Caki2 (cell line): ENCODE data around the gene ARHGAP33. TPM values are rescaled to one million over a fixed set of nuclear protein-coding genes. Genes with fewer than 3 reads are reported as not detected.

Source experiments
- DNase-seq: peaks from one replicate; pipeline ENCODE4 v3.0.0-alpha.2; 2015; ENCODE audit warnings: low read depth
- in situ Hi-C: cut with HindIII; loops from 2 replicates; pipeline ENCODE4 v1.10.0; 2016; ENCODE audit warnings: low sequenced_read_pairs, low pct_unique_long_range_greater_than_20kb, mixed read lengths
- total RNA-seq: library from RNA; depleted of rRNA; stranded (reverse); fragments of >200 nt; shearing (Covaris generic); gene quantifications from 2 replicates; pipeline ENCODE4 v1.2.3, GENCODE V29; 2014; ENCODE audit warnings: low replicate concordance

ARHGAP33 gene
- total RNA-seq, 1 experiment from 2014 or later: 3.5 TPM

DNA sequence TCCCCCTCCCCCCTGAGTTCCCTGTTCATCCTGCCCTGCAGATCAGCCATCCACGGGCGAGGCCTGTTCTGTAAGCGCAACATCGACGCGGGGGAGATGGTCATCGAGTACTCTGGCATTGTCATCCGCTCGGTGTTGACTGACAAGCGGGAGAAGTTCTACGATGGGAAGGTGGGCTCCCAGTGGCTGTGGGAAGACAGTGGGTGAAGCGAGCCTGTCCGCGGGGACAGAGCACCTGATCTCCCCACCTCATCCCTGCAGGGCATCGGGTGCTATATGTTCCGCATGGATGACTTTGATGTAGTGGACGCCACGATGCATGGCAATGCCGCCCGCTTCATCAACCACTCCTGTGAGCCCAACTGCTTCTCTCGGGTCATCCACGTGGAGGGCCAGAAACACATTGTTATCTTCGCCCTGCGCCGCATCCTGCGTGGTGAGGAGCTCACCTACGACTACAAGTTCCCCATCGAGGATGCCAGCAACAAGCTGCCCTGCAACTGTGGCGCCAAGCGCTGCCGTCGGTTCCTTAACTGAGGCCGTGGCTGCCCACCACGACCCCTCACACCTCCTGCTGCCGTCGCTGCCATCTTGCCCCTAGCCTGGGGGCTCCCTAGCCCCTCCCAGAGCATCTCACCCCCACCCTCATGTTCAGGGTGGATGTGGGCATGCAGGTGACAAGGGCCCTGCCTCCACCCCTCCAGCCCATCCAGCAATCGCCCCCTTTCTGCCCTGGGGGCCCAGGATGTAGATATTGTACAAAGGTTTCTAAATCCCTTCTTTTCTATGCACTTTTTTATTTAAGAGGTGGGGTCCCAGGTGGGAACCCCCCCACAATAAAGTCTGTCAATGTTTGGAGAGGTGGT lies 37.1 kb upstream of the ARHGAP33 start:
- no peak for DNase-seq
- in situ Hi-C loops: no loop called here

DNA sequence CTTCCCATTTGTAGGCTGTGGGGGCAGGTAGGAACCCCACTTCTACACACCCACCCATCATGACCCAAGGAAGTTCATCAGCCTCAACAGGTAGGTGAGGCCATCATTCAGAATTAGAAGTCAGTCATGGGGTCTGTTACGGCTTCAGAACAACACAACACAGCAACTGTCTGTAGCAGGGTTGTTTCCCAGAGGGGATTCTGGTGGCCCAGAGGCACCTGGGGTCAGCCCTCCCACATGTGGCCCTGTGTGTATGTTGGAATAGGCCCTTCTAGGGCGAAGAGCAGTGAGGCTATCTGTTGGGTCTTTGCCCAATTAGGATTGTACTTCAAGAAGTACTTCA lies 36.5 kb upstream of the ARHGAP33 start:
- in situ Hi-C loops: no loop called here
- DNase-seq: no peak

- no peak for DNase-seq
- in situ Hi-C loops: no loop called here
Measured at GRCh38 chr19:35739275-35740107, 35.9 kb upstream of the ARHGAP33 start.

DNA sequence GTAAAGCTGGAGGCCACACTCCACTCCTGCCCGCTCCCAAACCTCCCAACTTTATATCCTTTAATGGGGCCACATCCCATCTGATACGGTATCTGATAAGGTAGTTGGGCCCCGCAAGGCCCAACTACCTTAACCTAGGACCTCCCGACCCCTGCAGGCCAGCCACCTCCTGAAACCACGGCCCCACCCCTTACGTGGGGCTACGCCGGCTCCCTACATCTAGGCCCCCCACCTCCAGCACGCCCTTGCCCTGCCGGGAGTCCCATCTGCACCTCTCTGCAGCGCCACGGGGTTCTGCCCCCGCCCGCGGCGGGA lies 35.3 kb upstream of the ARHGAP33 start:
- in situ Hi-C loops: no loop called here
- no peak for DNase-seq

GRCh38 chr19:35740423-35741202 lies 34.8 kb upstream of the ARHGAP33 start:
- peak; percentile 98 for DNase-seq
- in situ Hi-C loops: no loop called here

- no peak for DNase-seq
- in situ Hi-C loops: no loop called here
Measured at GRCh38 chr19:35741203-35741515, 34.2 kb upstream of the ARHGAP33 start.

- in situ Hi-C loops: no loop called here
- DNase-seq: no peak
Measured at GRCh38 chr19:35742121-35742724, 33.1 kb upstream of the ARHGAP33 start, which contains the start of gene IGFLR1. IGFLR1 (minus strand) TSS chr19:35742452; CDS start chr19:35741180, 1,272 bp downstream.

DNA sequence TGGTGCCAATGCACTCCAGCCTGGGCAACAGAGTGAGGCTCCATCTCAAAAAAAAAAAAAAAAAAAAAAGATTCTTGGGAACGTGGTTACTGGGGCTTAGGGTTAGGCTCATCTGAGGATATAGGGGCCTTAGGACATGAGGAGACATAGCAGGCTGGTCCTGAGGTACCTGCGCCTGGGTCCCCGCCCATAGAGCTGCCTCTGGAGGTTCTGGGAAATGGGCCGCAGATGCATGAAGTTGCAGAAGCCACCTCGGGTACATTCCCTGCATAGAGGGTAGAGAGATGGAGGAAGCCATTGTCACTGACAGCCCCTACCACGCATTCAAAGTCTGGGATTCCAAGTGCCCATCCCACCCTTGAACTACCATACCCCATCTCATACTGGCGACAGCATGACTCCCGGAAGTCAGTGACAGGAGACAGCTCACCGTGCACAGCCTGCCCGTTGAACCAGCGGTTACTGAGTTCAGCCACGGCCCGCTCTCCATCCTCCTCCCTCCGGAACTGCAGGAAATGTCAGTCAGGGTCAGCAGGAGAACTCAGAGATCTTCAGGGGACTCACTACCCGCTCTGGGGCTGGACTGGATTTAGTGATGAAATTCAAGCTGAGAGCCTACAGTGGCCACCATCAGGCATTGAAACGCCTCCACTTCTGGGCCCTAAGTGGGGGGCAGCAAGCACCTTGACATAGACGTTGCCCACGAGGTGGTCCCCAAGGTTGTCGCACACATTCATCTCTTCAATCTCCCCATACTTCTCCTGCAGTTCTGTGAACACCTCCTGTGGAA lies 31.5 kb upstream of the ARHGAP33 start:
- in situ Hi-C loops: no loop called here
- DNase-seq: no peak

DNA sequence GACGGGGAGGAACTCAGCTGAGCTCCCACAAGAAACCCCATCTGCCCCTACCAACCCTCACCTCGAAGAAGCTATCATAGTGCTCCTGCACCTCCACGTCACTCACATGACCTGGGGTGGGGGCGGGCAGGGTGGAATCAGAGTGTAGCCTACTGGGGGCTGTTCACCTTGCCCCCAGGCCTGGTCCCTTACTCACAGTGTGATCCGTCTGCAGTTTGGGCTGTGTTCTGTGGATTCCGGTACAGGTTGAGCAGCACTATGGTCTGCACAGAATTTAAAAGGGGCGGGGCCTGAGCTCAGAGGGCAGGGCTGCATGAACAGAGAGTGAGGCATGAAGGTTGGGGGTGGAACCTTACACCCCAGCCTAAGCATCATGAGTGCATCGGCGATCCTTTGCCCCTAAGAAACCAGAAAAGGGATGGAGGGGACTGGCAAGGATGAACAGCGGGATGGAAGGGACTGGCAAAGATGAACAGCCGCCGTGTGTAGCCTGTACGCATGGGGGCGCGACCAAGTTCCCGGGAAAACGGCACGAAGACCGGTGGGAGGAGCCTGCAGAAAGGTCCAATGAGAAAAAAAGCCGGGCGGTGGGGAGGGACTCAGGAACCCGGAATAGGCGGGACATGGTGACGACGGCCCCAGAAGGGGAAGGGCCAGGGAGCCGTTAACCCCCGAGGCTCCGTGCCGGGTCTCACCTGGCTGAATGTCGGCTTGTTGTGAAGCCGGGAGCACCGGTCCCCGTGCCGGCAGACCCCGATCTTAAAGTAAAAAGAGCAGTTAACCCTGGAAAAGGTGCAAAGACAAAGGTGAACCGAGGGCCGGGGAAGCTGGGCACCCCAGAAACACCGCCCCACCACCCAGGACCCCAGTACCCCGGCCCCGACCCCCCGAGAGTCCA lies 30.7 kb upstream of the ARHGAP33 start:
- in situ Hi-C loops: no loop called here
- peak; percentile 97 for DNase-seq

DNA sequence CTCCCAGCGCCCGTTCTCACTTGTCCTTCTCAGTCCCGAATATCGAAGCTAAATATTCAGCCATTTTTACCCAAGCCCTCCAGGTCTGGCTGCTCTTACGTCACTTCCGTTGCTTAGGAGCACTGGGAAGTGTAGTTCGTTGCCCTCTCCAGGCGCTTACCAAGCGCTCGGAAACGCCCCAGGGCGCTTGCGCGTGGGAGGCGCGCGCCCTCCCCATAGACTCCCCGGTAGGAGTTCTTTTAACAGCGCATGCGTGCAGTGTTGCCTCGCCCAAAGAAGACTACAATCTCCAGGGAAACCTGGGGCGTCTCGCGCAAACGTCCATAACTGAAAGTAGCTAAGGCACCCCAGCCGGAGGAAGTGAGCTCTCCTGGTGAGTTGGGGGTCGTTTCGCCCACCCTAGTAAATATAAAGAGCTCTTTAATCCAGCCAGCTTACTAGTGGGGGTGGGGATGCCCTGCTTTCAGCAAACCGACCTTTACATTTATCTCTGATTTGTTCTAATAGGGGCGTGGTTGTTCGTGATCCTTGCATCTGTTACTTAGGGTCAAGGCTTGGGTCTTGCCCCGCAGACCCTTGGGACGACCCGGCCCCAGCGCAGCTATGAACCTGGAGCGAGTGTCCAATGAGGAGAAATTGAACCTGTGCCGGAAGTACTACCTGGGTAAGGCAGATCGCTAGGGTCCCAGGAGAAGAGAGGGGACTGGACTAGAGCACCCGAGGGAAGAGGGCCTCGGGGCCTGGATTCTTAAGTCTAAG lies 29.9 kb upstream of the ARHGAP33 start, which contains the start of the genes PSENEN and U2AF1L4:
Gene PSENEN, plus strand, starts transcription at position 324 of the 759 bp plus-strand sequence. Its CDS starts 280 bp downstream, at position 604.
Gene U2AF1L4, minus strand, starts transcription at position 91 of the 759 bp plus-strand sequence. Its CDS starts 27 bp downstream, at position 64.
- in situ Hi-C loops: no loop called here
- peak; percentile 99 for DNase-seq

DNA sequence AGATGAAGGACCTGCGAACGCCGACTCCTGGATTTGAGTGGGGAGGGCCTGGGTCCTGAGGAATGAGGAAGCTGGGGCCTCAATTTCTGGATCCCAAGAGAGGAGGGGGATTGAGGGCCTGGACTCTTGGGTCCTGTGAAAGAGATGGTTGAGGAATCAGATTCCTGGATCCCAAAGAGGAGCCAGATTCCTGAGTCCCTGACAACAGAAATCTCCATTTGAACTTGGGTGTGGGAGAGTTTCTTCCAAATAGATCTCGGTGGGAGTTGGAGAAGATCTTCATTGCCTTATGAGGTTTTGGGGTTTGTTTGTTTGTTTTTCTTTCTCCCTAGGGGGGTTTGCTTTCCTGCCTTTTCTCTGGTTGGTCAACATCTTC lies 29.3 kb upstream of the ARHGAP33 start:
- DNase-seq: no peak
- in situ Hi-C loops: no loop called here

GRCh38 chr19:35746531-35746930 lies 28.8 kb upstream of the ARHGAP33 start:
- DNase-seq: no peak
- in situ Hi-C loops: no loop called here

DNA sequence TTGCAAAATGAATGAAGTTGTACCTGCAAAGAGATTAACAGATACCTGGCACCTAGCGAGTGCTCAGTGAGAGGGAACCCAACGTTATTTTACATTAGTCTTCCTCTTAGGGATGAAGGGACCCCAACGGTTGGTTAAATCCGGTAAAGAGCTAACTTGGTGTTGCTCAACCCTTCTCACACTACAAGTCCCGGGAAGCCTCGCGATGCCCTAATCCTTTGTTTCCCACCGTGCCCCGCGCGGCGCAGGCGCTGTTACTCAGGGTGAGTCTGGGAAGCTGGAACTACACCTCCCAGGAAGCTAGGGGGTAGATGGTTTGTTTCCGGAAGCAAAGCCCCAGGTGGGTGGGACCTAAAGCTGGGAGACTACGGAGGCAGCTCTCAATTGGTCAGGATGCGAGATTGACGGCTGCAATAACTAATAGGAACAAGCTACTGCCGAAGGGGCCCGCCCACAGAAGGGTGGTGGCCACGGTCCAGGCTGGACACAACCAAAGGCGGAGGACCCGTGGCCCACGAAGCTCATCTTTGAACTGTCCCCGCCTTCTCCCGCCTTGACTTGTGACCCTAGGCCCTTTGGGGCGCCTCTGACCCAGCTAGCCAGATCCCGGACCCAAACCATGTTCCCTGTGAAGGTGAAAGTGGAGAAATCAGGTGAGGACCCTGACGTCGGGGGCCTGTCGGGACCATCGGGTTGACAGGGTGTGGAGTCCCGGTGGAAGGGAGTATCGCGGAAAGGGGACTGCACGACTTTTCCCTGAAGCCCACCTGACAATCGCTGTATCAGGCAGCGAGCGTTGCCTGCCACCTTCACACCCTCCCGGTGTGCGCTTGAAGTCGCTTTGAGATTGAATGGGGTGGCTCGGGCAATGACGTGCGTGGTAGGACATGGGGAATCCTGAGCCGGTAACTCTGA lies 27.0 kb upstream of the ARHGAP33 start, which contains the start of gene LIN37:
Gene LIN37, plus strand, starts transcription at position 471 of the 915 bp plus-strand sequence. Its CDS starts 149 bp downstream, at position 620.
- in situ Hi-C loops: no loop called here
- DNase-seq: peak; percentile 100

GRCh38 chr19:35750167-35750566 lies 25.2 kb upstream of the ARHGAP33 start:
- in situ Hi-C loops: no loop called here

More at GRCh38 chr19:35750167-35750566, 25.2 kb upstream of the ARHGAP33 start:
- no peak for DNase-seq
